Measurements from ENCODE around the gene NUTF2. TPM values are rescaled to one million over a fixed set of nuclear protein-coding genes. Genes with fewer than 3 reads are reported as not detected.

The NUTF2 gene
- total and polyA plus RNA-seq, 8 donors, result 25.8 to 69.1 (median 40.2) TPM

DNA sequence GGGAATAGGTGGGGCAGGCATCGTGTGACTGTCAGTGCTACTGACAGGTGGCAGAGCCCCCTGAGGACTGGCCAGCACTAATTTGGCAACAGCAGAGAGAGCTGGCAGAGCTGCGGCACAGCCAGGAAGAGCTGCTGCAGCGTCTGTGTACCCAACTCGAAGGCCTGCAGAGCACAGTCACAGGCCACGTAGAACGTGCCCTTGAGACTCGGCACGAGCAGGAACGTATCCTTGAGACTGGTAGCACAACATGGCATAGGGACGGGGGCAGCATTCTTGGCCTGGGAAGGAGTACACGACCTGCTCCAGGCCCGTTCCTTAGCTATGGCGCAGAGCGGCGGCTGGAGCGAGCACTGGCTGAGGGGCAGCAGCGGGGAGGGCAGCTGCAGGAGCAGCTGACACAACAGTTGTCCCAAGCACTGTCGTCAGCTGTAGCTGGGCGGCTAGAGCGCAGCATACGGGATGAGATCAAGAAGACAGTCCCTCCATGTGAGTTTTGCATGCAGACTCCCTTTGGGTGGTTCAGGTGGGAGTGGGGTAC lies 35.0 kb downstream of the NUTF2 start:
- no peak for FAIRE-seq
- no peaks in the 10 kb centered on the region for H3K27me3 ChIP-seq
- H3K4me3 ChIP-seq, result no peak overlapping the region
- no peak for DNase-seq
- peaks cover 16 to 71% (median 62%) of the 10 kb centered on the region in 3 donors for H3K36me3 ChIP-seq
- 88 to 90% methylated on average over 21 of the region's 21 CpGs for WGBS, 2 donors
- no peaks in the 10 kb centered on the region for H3K4me1 ChIP-seq
- no peaks in the 10 kb centered on the region for H3K9me3 ChIP-seq
- intact Hi-C loops (cut with DNase I), result loop anchor here in 1 of 3 donors (5.0 to 10.0 kb wide), 2 partner anchors 51 to 153 kb away; partner anchors contain the start of gene CTRL
- TF ChIP-seq, protein P1, sequence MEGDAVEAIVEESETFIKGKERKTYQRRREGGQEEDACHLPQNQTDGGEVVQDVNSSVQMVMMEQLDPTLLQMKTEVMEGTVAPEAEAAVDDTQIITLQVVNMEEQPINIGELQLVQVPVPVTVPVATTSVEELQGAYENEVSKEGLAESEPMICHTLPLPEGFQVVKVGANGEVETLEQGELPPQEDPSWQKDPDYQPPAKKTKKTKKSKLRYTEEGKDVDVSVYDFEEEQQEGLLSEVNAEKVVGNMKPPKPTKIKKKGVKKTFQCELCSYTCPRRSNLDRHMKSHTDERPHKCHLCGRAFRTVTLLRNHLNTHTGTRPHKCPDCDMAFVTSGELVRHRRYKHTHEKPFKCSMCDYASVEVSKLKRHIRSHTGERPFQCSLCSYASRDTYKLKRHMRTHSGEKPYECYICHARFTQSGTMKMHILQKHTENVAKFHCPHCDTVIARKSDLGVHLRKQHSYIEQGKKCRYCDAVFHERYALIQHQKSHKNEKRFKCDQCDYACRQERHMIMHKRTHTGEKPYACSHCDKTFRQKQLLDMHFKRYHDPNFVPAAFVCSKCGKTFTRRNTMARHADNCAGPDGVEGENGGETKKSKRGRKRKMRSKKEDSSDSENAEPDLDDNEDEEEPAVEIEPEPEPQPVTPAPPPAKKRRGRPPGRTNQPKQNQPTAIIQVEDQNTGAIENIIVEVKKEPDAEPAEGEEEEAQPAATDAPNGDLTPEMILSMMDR (IDR thresholded peaks at IDR 0.05), result no peak
- H3K27ac ChIP-seq, result no peak overlapping the region
- no peak for ATAC-seq

- Histone ChIP-seq H3K4me3 (no peak overlapping the region), H3K27me3 (no peaks in the 10 kb centered on the region), H3K4me1 (no peaks in the 10 kb centered on the region), H3K27ac (no peak overlapping the region), H3K9me3 (no peaks in the 10 kb centered on the region), H3K36me3 (peaks cover 16 to 62% (median 54%) of the 10 kb centered on the region in 3 donors)
- TF ChIP-seq, protein P1 (IDR thresholded peaks at IDR 0.05), result no peak
- no peak for DNase-seq
- ATAC-seq, result no peak
- FAIRE-seq, result no peak
- intact Hi-C loops (cut with DNase I), result loop anchor here in 1 of 3 donors (5.0 to 10.0 kb wide), 2 partner anchors 50 to 152 kb away; partner anchors contain the start of gene CTRL
- WGBS, 2 donors, result 75 to 77% methylated on average over 18 of the region's 18 CpGs
Observed at GRCh38 chr16:67882374-67883145, 35.8 kb downstream of the NUTF2 start.

DNA sequence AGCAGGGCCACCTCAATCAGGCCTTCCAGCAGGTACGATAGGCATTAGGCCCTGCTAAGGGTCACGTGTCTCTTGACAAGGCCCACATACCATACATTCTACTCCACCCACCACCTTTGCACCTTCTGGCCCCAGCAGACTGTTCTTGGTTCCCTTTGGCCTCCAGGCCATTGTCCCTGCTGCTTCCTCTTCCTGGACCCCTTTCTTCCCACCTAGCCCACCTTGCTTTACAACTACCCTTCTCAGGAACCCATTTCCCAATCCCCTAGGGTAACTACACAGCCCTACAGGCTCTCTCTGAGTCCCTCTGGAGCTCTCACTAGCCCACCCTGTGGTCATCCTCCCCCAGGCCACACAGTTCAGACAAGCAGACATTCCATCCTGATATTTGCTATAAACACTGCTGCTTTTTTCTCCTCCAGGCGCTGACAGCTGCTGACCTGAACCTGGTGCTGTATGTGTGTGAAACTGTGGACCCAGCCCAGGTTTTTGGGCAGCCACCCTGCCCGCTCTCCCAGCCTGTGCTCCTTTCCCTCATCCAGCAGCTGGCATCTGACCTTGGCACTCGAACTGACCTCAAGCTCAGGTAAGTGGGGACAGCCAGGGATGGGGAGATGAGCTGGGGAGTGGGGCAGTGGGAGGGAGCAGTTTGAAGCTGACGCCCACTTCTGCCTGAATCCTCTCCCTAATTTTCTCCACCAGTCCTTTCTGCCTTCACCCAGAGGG lies 36.6 kb downstream of the NUTF2 start:
- no peak for FAIRE-seq
- Histone ChIP-seq H3K36me3 (peaks cover 13 to 55% (median 47%) of the 10 kb centered on the region in 3 donors), H3K4me3 (no peak overlapping the region), H3K4me1 (no peaks in the 10 kb centered on the region), H3K27ac (no peak overlapping the region), H3K9me3 (no peaks in the 10 kb centered on the region), H3K27me3 (no peaks in the 10 kb centered on the region)
- WGBS, 2 donors, result 61 to 73% methylated on average over 6 of the region's 6 CpGs
- no peak for DNase-seq
- TF ChIP-seq, protein P1 (IDR thresholded peaks at IDR 0.05), result no peak
- ATAC-seq, result peak in 2 of 4 donors; percentile 13 to 14
- intact Hi-C loops (cut with DNase I), result loop anchor here in 1 of 3 donors (5.0 to 10.0 kb wide), 2 partner anchors 49 to 151 kb away; partner anchors contain the start of gene CTRL

DNA sequence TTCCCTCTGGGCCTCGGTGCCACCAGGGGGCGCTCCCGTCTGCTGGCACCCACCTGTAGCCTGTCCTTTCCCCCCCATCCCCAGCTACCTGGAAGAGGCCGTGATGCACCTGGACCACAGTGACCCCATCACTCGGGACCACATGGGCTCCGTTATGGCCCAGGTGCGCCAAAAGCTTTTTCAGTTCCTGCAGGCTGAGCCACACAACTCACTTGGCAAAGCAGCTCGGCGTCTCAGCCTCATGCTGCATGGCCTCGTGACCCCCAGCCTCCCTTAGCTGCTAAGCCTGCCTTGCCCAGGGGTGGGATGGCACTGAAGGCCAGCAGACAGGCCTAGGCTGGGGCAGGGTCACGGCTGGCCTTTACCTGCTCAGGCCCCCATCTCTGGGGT lies 37.1 kb downstream of the NUTF2 start:
- H3K27me3 ChIP-seq, result no peaks in the 10 kb centered on the region
- FAIRE-seq, result no peak
- intact Hi-C loops (cut with DNase I), result loop anchor here in 1 of 3 donors (5.0 to 10.0 kb wide), 2 partner anchors 48 to 151 kb away; partner anchors contain the start of gene CTRL
- H3K36me3 ChIP-seq, result peaks cover 9 to 49% (median 42%) of the 10 kb centered on the region in 3 donors
- H3K4me1 ChIP-seq, result no peaks in the 10 kb centered on the region
- WGBS, 2 donors, result 52 to 60% methylated on average over 11 of the region's 11 CpGs
- TF ChIP-seq, protein P1 (IDR thresholded peaks at IDR 0.05), result peak; percentile 69 to 81 (median 78)
- peak; percentile 80 to 86 (median 84) for ATAC-seq
- H3K27ac ChIP-seq, result no peak overlapping the region
- no peaks in the 10 kb centered on the region for H3K9me3 ChIP-seq
- peak in 5 of 6 donors; percentile 50 to 90 (median 70) for DNase-seq
- H3K4me3 ChIP-seq, result no peak overlapping the region

Data from pancreas (tissue), 10 donors.